Measurements from ENCODE around the gene PLB1.

PLB1 gene

DNA sequence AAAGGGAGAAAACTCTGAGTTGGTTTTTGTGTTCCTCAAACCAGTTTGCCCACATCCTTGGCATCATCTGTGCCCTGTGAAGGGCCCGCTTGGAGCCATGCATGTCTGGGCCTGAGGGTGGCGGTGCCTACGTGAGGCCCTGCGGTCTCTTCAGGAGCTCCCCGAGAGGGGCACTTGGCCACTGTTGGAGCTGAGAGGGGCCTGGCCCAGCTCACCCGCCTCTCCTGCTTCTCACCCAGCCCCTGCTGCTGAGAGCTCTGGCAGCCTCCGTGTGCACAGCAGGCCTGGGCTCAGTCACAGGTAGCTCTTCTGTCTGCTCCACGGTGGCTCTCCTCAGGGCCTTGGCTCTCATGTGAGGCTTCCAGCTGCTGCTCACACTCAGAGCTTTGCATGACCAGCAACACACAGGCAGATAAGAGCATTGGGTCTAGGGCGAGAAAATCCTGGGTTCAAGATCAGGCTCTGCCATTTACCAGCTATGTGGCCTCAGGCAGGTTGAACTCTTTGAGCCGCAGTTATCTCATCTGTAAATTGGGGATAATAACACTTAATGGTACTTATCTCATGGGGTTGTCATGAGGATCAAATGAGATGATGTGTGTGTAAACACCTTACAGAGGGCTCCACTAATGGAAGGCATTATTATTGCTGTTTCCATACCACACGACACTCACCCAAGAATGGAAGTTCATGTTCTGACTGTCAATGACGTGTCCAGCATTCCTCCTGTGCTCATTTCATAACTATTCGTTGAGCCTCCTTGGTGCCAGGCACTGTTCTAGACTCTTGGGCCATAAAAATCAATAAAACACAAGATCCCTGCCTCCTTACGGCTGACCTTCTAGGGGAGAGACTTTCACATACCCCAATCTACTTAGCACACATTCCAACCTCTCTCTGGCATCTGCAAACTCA lies 41.6 kb upstream of the PLB1 start:
- Histone ChIP-seq H3K27ac (ENCODE audit: low read length, poor library complexity, severe bottlenecking) (no peak overlapping the region), H2BK15ac (ENCODE audit: low read depth, poor library complexity, severe bottlenecking) (no peak overlapping the region), H3K4me2 (ENCODE audit: low read length, poor library complexity, severe bottlenecking) (no peak overlapping the region), H3K23ac (ENCODE audit: low read length in 2 of 2) (no peak overlapping the region), H4K8ac (ENCODE audit: low read length) (no peak overlapping the region), H3K4me1 (ENCODE audit: control insufficient read depth, insufficient read depth, low read depth, low read length) (peaks cover 19% of the 10 kb centered on the region), H2AFZ (ENCODE audit: low read depth, low read length) (no peak overlapping the region), H2BK12ac (ENCODE audit: low read length in 2 of 2) (no peak overlapping the region), H3K9ac (ENCODE audit: low read length) (no peak overlapping the region), H4K91ac (ENCODE audit: low read length) (peak overlapping the region; percentile 36), H3K18ac (ENCODE audit: low read depth in 1 of 2, low read length in 2 of 2) (no peak overlapping the region), H2BK120ac (ENCODE audit: low read depth, low read length) (no peak overlapping the region), H3K4me3 (ENCODE audit: insufficient read depth in 1 of 2, low read depth in 1 of 2, low read length in 2 of 2) (no peak overlapping the region), H3K14ac (ENCODE audit: low read length in 2 of 2) (no peak overlapping the region), H2AK5ac (ENCODE audit: low read length, severe bottlenecking) (no peak overlapping the region), H2BK5ac (ENCODE audit: low read depth, low read length, poor library complexity, severe bottlenecking) (no peak overlapping the region), H3K4ac (ENCODE audit: low read depth in 1 of 2, low read length in 2 of 2) (no peak overlapping the region), H3K9me3 (ENCODE audit: control insufficient read depth, low read length) (no peaks in the 10 kb centered on the region), H3K79me1 (replicated peaks; ENCODE audit: low read length, poor library complexity, severe bottlenecking) (no peaks in the 10 kb centered on the region), H3K27me3 (ENCODE audit: control insufficient read depth in 1 of 2, insufficient read depth in 1 of 2, low read length in 2 of 2) (no peaks in the 10 kb centered on the region), H3K36me3 (ENCODE audit: control insufficient read depth in 1 of 2, insufficient read depth in 2 of 2, low read depth in 1 of 2, low read length in 2 of 2) (no peaks in the 10 kb centered on the region)
- DNase-seq, result no peak
- 91% methylated on average over 14 of the region's 14 CpGs for WGBS

GRCh38 chr2:28457237-28457636 lies 38.6 kb upstream of the PLB1 start:
- Histone ChIP-seq H3K14ac (ENCODE audit: low read length in 2 of 2) (no peak overlapping the region), H2BK15ac (ENCODE audit: low read depth, poor library complexity, severe bottlenecking) (no peak overlapping the region), H3K36me3 (ENCODE audit: control insufficient read depth in 1 of 2, insufficient read depth in 2 of 2, low read depth in 1 of 2, low read length in 2 of 2) (no peaks in the 10 kb centered on the region), H3K9me3 (ENCODE audit: control insufficient read depth, low read length) (peaks cover 6% of the 10 kb centered on the region), H3K9ac (ENCODE audit: low read length) (no peak overlapping the region), H2BK12ac (ENCODE audit: low read length in 2 of 2) (no peak overlapping the region), H3K79me1 (replicated peaks; ENCODE audit: low read length, poor library complexity, severe bottlenecking) (no peaks in the 10 kb centered on the region), H4K91ac (ENCODE audit: low read length) (no peak overlapping the region), H3K27ac (ENCODE audit: low read length, poor library complexity, severe bottlenecking) (no peak overlapping the region), H2BK120ac (ENCODE audit: low read depth, low read length) (no peak overlapping the region), H4K8ac (ENCODE audit: low read length) (no peak overlapping the region), H3K23ac (ENCODE audit: low read length in 2 of 2) (no peak overlapping the region), H3K27me3 (ENCODE audit: control insufficient read depth in 1 of 2, insufficient read depth in 1 of 2, low read length in 2 of 2) (no peaks in the 10 kb centered on the region), H2AK5ac (ENCODE audit: low read length, severe bottlenecking) (no peak overlapping the region), H3K4ac (ENCODE audit: low read depth in 1 of 2, low read length in 2 of 2) (no peak overlapping the region), H3K4me1 (ENCODE audit: control insufficient read depth, insufficient read depth, low read depth, low read length) (peaks cover 5% of the 10 kb centered on the region), H3K18ac (ENCODE audit: low read depth in 1 of 2, low read length in 2 of 2) (no peak overlapping the region), H2AFZ (ENCODE audit: low read depth, low read length) (no peak overlapping the region), H3K4me3 (ENCODE audit: insufficient read depth in 1 of 2, low read depth in 1 of 2, low read length in 2 of 2) (no peak overlapping the region), H3K4me2 (ENCODE audit: low read length, poor library complexity, severe bottlenecking) (no peak overlapping the region), H2BK5ac (ENCODE audit: low read depth, low read length, poor library complexity, severe bottlenecking) (no peak overlapping the region)
- 89% methylated on average over 8 of the region's 10 CpGs for WGBS
- DNase-seq, result no peak

GRCh38 chr2:28461056-28461455 lies 34.8 kb upstream of the PLB1 start:
- Histone ChIP-seq H3K4me2 (ENCODE audit: low read length, poor library complexity, severe bottlenecking) (no peak overlapping the region), H3K27ac (ENCODE audit: low read length, poor library complexity, severe bottlenecking) (no peak overlapping the region), H3K4me3 (ENCODE audit: insufficient read depth in 1 of 2, low read depth in 1 of 2, low read length in 2 of 2) (no peak overlapping the region), H2BK5ac (ENCODE audit: low read depth, low read length, poor library complexity, severe bottlenecking) (no peak overlapping the region), H3K27me3 (ENCODE audit: control insufficient read depth in 1 of 2, insufficient read depth in 1 of 2, low read length in 2 of 2) (no peaks in the 10 kb centered on the region), H4K91ac (ENCODE audit: low read length) (no peak overlapping the region), H3K9me3 (ENCODE audit: control insufficient read depth, low read length) (peaks cover 11% of the 10 kb centered on the region), H3K4me1 (ENCODE audit: control insufficient read depth, insufficient read depth, low read depth, low read length) (no peaks in the 10 kb centered on the region), H2BK12ac (ENCODE audit: low read length in 2 of 2) (no peak overlapping the region), H3K79me1 (replicated peaks; ENCODE audit: low read length, poor library complexity, severe bottlenecking) (no peaks in the 10 kb centered on the region), H4K8ac (ENCODE audit: low read length) (no peak overlapping the region), H3K18ac (ENCODE audit: low read depth in 1 of 2, low read length in 2 of 2) (no peak overlapping the region), H3K14ac (ENCODE audit: low read length in 2 of 2) (no peak overlapping the region), H2AK5ac (ENCODE audit: low read length, severe bottlenecking) (no peak overlapping the region), H3K36me3 (ENCODE audit: control insufficient read depth in 1 of 2, insufficient read depth in 2 of 2, low read depth in 1 of 2, low read length in 2 of 2) (no peaks in the 10 kb centered on the region), H2AFZ (ENCODE audit: low read depth, low read length) (no peak overlapping the region), H3K4ac (ENCODE audit: low read depth in 1 of 2, low read length in 2 of 2) (no peak overlapping the region), H2BK120ac (ENCODE audit: low read depth, low read length) (no peak overlapping the region), H3K9ac (ENCODE audit: low read length) (no peak overlapping the region), H3K23ac (ENCODE audit: low read length in 2 of 2) (no peak overlapping the region), H2BK15ac (ENCODE audit: low read depth, poor library complexity, severe bottlenecking) (no peak overlapping the region)
- WGBS, result 69% methylated on average over 2 of the region's 2 CpGs
- DNase-seq, result no peak

- Histone ChIP-seq H3K4ac (ENCODE audit: low read depth in 1 of 2, low read length in 2 of 2) (no peak overlapping the region), H2AFZ (ENCODE audit: low read depth, low read length) (no peak overlapping the region), H2BK120ac (ENCODE audit: low read depth, low read length) (no peak overlapping the region), H3K23ac (ENCODE audit: low read length in 2 of 2) (no peak overlapping the region), H4K8ac (ENCODE audit: low read length) (no peak overlapping the region), H3K9ac (ENCODE audit: low read length) (no peak overlapping the region), H2BK15ac (ENCODE audit: low read depth, poor library complexity, severe bottlenecking) (no peak overlapping the region), H3K36me3 (ENCODE audit: control insufficient read depth in 1 of 2, insufficient read depth in 2 of 2, low read depth in 1 of 2, low read length in 2 of 2) (no peaks in the 10 kb centered on the region), H2AK5ac (ENCODE audit: low read length, severe bottlenecking) (no peak overlapping the region), H2BK12ac (ENCODE audit: low read length in 2 of 2) (no peak overlapping the region), H3K4me1 (ENCODE audit: control insufficient read depth, insufficient read depth, low read depth, low read length) (no peaks in the 10 kb centered on the region), H3K4me3 (ENCODE audit: insufficient read depth in 1 of 2, low read depth in 1 of 2, low read length in 2 of 2) (no peak overlapping the region), H3K14ac (ENCODE audit: low read length in 2 of 2) (no peak overlapping the region), H3K4me2 (ENCODE audit: low read length, poor library complexity, severe bottlenecking) (no peak overlapping the region), H4K91ac (ENCODE audit: low read length) (no peak overlapping the region), H3K27ac (ENCODE audit: low read length, poor library complexity, severe bottlenecking) (no peak overlapping the region), H3K27me3 (ENCODE audit: control insufficient read depth in 1 of 2, insufficient read depth in 1 of 2, low read length in 2 of 2) (no peaks in the 10 kb centered on the region), H3K79me1 (replicated peaks; ENCODE audit: low read length, poor library complexity, severe bottlenecking) (no peaks in the 10 kb centered on the region), H3K9me3 (ENCODE audit: control insufficient read depth, low read length) (peaks cover 11% of the 10 kb centered on the region), H3K18ac (ENCODE audit: low read depth in 1 of 2, low read length in 2 of 2) (no peak overlapping the region), H2BK5ac (ENCODE audit: low read depth, low read length, poor library complexity, severe bottlenecking) (no peak overlapping the region)
- no peak for DNase-seq
These were observed 33.7 kb upstream of the PLB1 start for GRCh38 chr2:28462122-28462521.
